Caco-2 (cell line): ENCODE results near the gene FOXD2. TPM values are rescaled to one million over a fixed set of nuclear protein-coding genes. Genes with fewer than 3 reads are reported as not detected.

ENCODE experiments used
- BruUV-seq: library from RNA; stranded (reverse); fragments of 400-500 nt; replicated peaks from 2 replicates; lab custom pipeline; 2021; lab: Mats Ljungman, UMichigan
- CTCF ChIA-PET: fragments of 300-600 bp; sonication (Branson Sonifier 250); formaldehyde crosslinking; loops from one replicate; lab custom pipeline; 2022; ENCODE audit warnings: antibody characterized with exemption; lab: Charles Lee
- POLR2A ChIA-PET: fragments of 300-600 bp; sonication (Branson Sonifier 250); formaldehyde crosslinking; loops from one replicate; lab custom pipeline; 2022; ENCODE audit warnings: antibody characterized with exemption; lab: Charles Lee
- DNase-seq, 2 experiments: peaks; one replicate each; pipeline versions ENCODE4 v3.0.0 to v3.0.0-alpha.2; 2020 to 2022
- H3K27me3 ChIP-seq: replicated peaks from 2 replicates; pipeline ENCODE4 v1.6.0; 2011; ENCODE audit warnings: low read length; ENCODE audit not compliant: control insufficient read depth, insufficient read depth
- H3K36me3 ChIP-seq: 2 replicates; pipeline ENCODE4 v1.5.1; 2011; ENCODE audit warnings: low read length; ENCODE audit not compliant: control insufficient read depth, insufficient read depth
- H3K4me1 ChIP-seq: fragments of 250-450 bp; sonication (Bioruptor Pico); 2 replicates; pipeline ENCODE4 v1.5.1; 2020; ENCODE audit warnings: mild to moderate bottlenecking
- H3K4me3 ChIP-seq: 2 replicates; pipeline ENCODE4 v1.5.1; 2011; ENCODE audit warnings: low read depth, mild to moderate bottlenecking, control low read depth, low read length
- H3K9me3 ChIP-seq: fragments of 250-450 bp; sonication (Bioruptor Pico); 2 replicates; pipeline ENCODE4 v1.5.1; 2020; ENCODE audit warnings: mild to moderate bottlenecking, moderate library complexity
- H3K27ac Mint-ChIP-seq: one replicate; pipeline ENCODE4 v1.8.0; 2022; ENCODE audit warnings: mixed read lengths; ENCODE audit not compliant: unreplicated experiment
- H3K27me3 Mint-ChIP-seq: one replicate; pipeline ENCODE4 v1.8.0; 2022; ENCODE audit warnings: mixed read lengths; ENCODE audit not compliant: insufficient read depth, unreplicated experiment
- H3K36me3 Mint-ChIP-seq: one replicate; pipeline ENCODE4 v1.8.0; 2022; ENCODE audit warnings: mild to moderate bottlenecking, mixed read lengths; ENCODE audit not compliant: insufficient read depth, unreplicated experiment
- H3K4me1 Mint-ChIP-seq: one replicate; pipeline ENCODE4 v1.8.0; 2022; ENCODE audit warnings: low read depth, mixed read lengths; ENCODE audit not compliant: unreplicated experiment
- H3K4me3 Mint-ChIP-seq: one replicate; pipeline ENCODE4 v1.8.0; 2022; ENCODE audit warnings: mild to moderate bottlenecking, moderate library complexity, mixed read lengths; ENCODE audit not compliant: unreplicated experiment
- H3K9me3 Mint-ChIP-seq: one replicate; pipeline ENCODE4 v1.8.0; 2022; ENCODE audit warnings: mixed read lengths; ENCODE audit not compliant: unreplicated experiment
- CTCF ChIP-seq, 2 experiments: fragments of 200-600 bp in 1 of 2; IDR thresholded peaks; 1 replicate in 1 of 2; 2 replicates in 1 of 2; pipeline versions ENCODE4 v1.5.1 to v1.8.0; 2011 to 2022; ENCODE audit warnings: antibody characterized with exemption in 1 of 2, control low read depth in 1 of 2, inconsistent platforms in 1 of 2, low read depth in 1 of 2, low read length in 1 of 2, mild to moderate bottlenecking in 1 of 2, moderate library complexity in 1 of 2; ENCODE audit not compliant: insufficient read depth in 1 of 2, severe bottlenecking in 1 of 2, unreplicated experiment in 1 of 2
- intact Hi-C: fragments of 100-400 bp; cut with micrococcal nuclease; formaldehyde crosslinking; loops from one replicate; pipeline ENCODE4 v1.10.0; 2022; ENCODE audit not compliant: unreplicated experiment
- total RNA-seq: library from RNA; stranded (reverse); gene quantifications from 2 replicates; pipeline ENCODE4 v1.2.3, GENCODE V29; 2022

The FOXD2 gene
- total RNA-seq, 1 experiment from 2014 or later, result 4.6 TPM

- DNase-seq, result no peak
- Histone ChIP-seq H3K4me3 (no peak overlapping the region), H3K4me1 (0 out of 2 replicates have a peak, but pooled peaks cover 4% of the 10 kb centered on the region), H3K27me3 (no peaks in the 10 kb centered on the region), H3K9me3 (no peaks in the 10 kb centered on the region), H3K36me3 (no peaks in the 10 kb centered on the region)
- H3K36me3 Mint-ChIP-seq, result no peaks in the 10 kb centered on the region
- ChIA-PET POLR2A (no interaction called here), CTCF (no interaction called here)
- no peaks in the 10 kb centered on the region for H3K4me1 Mint-ChIP-seq
- H3K4me3 Mint-ChIP-seq, result no peak overlapping the region
- no TSS peak for BruUV-seq
- no peak overlapping the region for H3K27ac Mint-ChIP-seq
- H3K9me3 Mint-ChIP-seq, result no peaks in the 10 kb centered on the region
- H3K27me3 Mint-ChIP-seq, result no peaks in the 10 kb centered on the region
- TF ChIP-seq CTCF (IDR thresholded peaks at IDR 0.05; ENCODE audit: insufficient read depth in 1 of 2, low read depth in 1 of 2, low read length in 1 of 2, severe bottlenecking in 1 of 2, unreplicated experiment in 1 of 2), result no peak
- intact Hi-C loops, result no loop called here
Measured at GRCh38 chr1:47485817-47486216, 48.0 kb downstream of the FOXD2 start.

GRCh38 chr1:47487332-47487731, 49.5 kb downstream of the FOXD2 start:
- no peak for TF ChIP-seq CTCF (IDR thresholded peaks at IDR 0.05; ENCODE audit: insufficient read depth in 1 of 2, low read depth in 1 of 2, low read length in 1 of 2, severe bottlenecking in 1 of 2, unreplicated experiment in 1 of 2)
- CTCF ChIA-PET, result no interaction called here
- Histone ChIP-seq H3K9me3 (no peaks in the 10 kb centered on the region), H3K4me1 (no peaks in the 10 kb centered on the region), H3K4me3 (no peak overlapping the region), H3K27me3 (no peaks in the 10 kb centered on the region), H3K36me3 (no peaks in the 10 kb centered on the region)
- no peaks in the 10 kb centered on the region for H3K27me3 Mint-ChIP-seq
- intact Hi-C loops, result no loop called here
- DNase-seq, result no peak
- H3K36me3 Mint-ChIP-seq, result no peaks in the 10 kb centered on the region
- H3K4me1 Mint-ChIP-seq, result no peaks in the 10 kb centered on the region
- no TSS peak for BruUV-seq
- no peaks in the 10 kb centered on the region for H3K9me3 Mint-ChIP-seq
- no peak overlapping the region for H3K27ac Mint-ChIP-seq
- POLR2A ChIA-PET, result no interaction called here
- no peak overlapping the region for H3K4me3 Mint-ChIP-seq

- TF ChIP-seq CTCF (IDR thresholded peaks at IDR 0.05; ENCODE audit: insufficient read depth in 1 of 2, low read depth in 1 of 2, low read length in 1 of 2, severe bottlenecking in 1 of 2, unreplicated experiment in 1 of 2), result no peak
- ChIA-PET POLR2A (no interaction called here), CTCF (no interaction called here)
- Mint-ChIP-seq H3K36me3 (no peaks in the 10 kb centered on the region), H3K27ac (no peak overlapping the region), H3K27me3 (no peaks in the 10 kb centered on the region), H3K4me1 (no peaks in the 10 kb centered on the region), H3K9me3 (no peaks in the 10 kb centered on the region), H3K4me3 (no peak overlapping the region)
- no peaks in the 10 kb centered on the region for H3K27me3 ChIP-seq
- no TSS peak for BruUV-seq
- H3K4me3 ChIP-seq, result no peak overlapping the region
- no peaks in the 10 kb centered on the region for H3K9me3 ChIP-seq
- no peak for DNase-seq
- H3K4me1 ChIP-seq, result no peaks in the 10 kb centered on the region
- intact Hi-C loops, result no loop called here
- H3K36me3 ChIP-seq, result no peaks in the 10 kb centered on the region
Measured at GRCh38 chr1:47487850-47488450, 50.1 kb downstream of the FOXD2 start.

Other genes with a start within 250 kb of the FOXD2 start
- gene PDZK1IP1, start 248.0 kb upstream of the FOXD2 start, total RNA-seq, result 3.8 and 6.1 TPM in 2 replicates
- gene TAL1, start 205.8 kb upstream of the FOXD2 start, total RNA-seq, result 12.2 and 15.2 TPM in 2 replicates
- 25.9 and 26.4 TPM in 2 replicates for gene STIL, start 123.9 kb upstream of the FOXD2 start, total RNA-seq
- gene CMPK1, start 104.3 kb upstream of the FOXD2 start, total RNA-seq, result 70.1 and 77.4 TPM in 2 replicates
- gene FOXE3, start 21.8 kb upstream of the FOXD2 start, total RNA-seq, result not detected in 2 replicates